HG02840 (cell line): ENCODE results near the gene JUND.

ENCODE experiments used
- ATAC-seq: cut with Tn5 transposase; IDR thresholded peaks from one replicate; pipeline ENCODE4 v1.9.1; 2021; ENCODE audit warnings: mild to moderate bottlenecking, moderate library complexity, moderate number of reproducible peaks; ENCODE audit not compliant: unreplicated experiment, low FRiP score

Gene JUND

DNA sequence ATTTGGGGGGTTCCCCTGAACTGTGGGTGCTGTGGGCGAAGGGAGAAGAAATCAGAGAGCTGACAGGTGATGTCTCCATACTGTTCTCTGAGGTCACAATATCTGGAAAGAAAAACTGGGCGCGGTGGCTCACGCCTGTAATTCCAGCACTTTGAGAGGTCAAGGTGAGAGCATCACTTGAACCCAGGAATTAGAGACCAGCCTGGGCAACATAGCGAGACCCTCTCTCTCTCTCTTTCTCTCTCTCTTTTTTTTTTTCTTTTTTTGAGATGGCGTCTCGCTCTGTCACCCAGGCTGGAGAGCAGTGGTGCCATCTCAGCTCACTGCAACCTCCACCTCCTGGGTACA, 29.1 kb downstream of the JUND start:
- no peak for ATAC-seq

DNA sequence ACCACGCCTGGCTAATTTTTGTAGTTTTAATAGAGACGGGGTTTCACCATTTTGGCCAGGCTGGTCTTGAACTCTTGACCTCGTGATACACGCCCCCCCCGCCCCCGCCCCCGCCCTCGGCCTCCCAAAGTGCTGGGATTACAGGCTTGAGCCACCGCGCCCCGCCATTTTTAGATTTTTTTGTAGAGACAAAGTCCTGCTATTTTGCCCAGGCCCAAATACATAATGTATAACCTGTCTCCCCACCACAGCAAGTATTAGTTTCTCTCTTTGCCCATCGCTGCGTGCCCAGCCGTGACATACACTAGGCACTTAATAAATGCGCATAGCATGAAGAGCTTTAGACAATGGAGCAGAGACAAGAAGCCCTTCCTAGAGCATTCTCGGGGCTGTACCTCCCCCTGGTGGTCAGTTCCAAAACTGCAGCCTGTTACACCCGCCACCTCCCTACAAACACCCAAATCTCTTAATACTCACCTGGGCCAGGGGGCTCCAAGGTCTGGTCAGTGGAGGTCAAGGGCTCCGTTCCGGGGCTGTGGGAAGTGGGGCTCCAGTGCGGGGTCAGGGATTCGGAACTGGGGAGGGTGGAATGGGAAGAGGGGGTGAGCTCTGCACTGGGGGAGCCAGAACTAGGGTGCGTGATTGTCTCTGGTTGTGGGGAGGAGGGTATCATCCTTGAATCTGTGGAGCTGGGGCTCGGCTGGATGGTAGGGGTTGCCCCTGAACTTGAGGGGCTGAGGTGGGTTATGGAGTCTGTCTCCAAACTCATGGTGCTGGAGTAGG, 29.6 kb downstream of the JUND start:
- no peak for ATAC-seq

DNA sequence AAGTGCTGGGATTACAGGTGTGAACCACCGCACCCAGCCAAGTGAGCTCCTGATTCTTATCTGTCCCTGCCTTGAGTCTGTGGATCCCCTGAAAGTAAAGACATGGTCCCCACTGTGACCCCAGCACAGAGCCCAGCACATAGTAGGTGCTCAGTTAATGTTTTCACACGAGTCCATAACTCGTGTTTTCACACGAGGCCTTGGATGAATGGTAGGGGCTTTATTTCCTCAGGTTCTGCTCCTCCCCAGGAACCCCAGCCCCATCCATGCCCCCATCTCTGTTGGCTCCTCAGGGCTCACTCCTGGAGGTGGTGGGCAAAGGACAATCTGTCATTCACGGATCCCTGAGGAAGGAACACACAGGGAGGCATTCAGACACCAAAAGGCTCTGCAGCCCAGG, 31.6 kb downstream of the JUND start:
- ATAC-seq, result no peak

DNA sequence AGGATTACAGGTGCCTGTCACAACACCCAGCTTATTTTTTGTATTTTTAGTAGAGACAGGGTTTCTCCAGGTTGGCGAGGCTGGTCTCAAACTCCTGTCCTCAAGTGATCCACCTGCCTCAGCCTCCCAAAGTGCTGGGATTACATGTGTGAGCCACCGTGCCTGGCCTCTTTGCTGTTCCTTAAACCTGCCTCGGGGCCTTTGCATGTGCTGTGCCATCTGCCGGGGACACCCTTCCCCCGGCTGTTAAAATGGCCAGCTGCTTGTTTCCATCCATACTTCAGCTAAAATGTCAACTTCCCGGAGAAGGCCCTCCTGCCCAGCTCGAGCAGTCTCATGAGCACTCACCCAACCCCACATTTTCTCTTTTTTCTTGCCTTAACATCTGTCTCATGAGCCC, 36.1 kb downstream of the JUND start:
- ATAC-seq, result no peak

DNA sequence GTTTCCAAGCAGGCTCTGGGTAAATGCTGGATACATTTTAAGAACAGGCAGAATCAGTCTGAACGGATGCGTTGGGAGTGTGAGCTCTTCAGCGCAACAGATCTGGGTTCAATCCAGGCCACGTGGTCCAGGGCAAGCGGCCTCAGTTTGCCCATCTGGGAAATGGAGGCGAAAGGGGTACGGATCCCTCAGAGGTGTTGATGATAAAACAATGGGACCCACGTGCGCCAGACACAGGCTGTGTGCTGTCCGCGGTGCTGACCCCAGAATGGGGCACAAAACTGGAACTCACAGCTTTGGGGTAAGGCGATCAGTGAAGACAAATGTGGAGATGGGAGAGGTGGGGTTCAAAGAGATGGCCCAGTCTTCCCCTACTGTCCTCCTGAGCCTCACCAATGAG, 42.1 kb downstream of the JUND start:
- ATAC-seq, result no peak

DNA sequence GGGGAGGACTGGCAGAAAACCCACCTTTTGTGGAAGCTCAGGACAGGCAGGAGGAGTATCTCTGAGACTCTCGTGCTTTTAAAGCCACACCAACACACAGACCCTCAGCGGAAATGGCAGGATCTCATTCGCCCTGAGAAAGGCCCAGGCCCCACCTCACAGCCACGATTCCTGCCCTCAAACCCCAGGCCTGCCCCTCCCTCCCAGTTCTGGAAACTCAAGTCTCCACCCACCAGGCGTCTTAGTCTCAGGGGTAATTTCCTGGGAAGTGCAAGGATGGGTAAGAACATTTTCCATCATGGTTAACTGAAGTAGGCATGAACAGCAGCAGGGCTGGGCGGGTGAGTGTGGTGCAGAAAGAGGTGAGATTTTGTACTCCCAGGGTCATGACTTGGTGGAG, 47.2 kb downstream of the JUND start:
- ATAC-seq, result no peak

DNA sequence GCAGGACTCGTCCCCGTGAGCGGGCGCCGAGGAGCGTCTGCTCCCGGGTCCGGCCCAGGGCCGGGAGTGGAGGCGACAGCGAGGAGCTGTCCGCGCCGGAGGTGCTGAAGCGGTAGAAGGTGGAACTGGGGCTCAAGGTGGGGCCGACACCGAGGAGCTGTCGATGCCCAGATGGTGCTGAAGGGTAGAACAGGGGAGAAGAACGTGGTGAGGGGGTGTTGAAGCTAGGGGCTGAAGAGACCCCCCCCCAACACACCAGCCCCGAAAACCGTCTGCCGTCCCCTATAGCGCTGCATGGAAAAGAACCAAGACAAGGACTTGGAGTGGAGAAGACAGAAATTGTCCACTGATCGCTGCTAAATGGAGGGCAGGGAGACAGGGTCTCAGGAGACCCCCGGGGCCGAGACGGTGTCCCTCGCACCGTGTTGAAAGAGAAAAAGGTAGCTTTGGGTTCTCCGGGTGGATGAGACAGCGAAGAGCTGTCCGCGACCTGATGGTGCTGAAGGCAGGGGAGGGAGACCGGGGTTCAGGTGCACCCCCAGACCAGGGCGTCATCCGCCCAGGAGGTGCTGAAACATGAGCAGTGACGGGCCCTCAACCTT, 48.1 kb downstream of the JUND start:
- ATAC-seq, result no peak

DNA sequence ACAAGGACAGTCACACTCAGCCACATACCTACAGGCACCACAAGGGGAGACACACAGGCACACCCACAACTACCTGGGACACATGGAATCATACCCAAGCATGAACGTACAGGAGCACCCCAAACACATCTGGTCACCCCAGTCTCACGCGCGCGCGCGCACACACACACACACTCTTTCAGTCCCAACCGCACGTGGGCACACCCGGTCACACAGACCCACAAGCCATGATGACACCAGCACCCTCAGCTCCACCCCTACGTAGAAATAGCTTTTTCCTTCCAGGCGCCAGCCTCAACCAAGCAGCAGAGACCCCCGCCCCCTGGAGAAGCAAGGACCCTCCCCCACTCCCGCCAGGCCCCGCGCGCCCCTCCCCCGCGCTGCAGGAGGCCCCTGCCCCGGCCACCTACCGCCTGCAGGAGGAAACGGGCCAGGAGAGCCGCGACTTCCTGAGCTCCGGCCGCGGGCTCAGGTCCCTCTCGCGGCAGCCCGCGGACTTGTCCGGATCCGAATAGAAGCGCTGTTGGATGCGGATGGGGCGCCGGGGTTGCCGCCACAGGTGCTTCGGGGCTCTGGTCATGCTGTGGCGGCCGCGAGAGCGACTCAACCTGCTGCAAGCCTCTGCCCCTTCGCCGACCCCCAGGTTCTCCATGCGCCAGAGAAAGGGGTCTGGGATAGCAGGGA, 48.7 kb downstream of the JUND start:
- ATAC-seq, result no peak

DNA sequence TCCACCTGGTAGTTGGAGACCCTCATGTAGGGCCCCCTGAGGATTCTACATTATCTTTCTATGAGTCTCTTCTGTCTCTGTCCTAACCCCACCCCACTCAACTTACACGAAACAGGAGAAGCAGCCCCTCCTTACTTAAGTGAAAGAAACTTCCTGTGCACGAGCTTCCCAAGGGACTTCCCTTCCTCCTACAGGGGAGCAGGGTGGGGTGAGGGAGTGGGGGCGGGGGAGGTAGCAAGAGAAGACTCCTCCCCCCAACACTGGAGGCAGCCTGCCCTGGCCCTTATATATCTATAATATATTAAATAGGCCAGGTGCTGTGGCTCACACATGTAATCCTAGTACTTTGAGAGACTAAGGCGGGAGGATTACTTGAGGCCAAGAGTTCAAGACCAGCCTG, 49.6 kb downstream of the JUND start:
- ATAC-seq, result no peak

DNA sequence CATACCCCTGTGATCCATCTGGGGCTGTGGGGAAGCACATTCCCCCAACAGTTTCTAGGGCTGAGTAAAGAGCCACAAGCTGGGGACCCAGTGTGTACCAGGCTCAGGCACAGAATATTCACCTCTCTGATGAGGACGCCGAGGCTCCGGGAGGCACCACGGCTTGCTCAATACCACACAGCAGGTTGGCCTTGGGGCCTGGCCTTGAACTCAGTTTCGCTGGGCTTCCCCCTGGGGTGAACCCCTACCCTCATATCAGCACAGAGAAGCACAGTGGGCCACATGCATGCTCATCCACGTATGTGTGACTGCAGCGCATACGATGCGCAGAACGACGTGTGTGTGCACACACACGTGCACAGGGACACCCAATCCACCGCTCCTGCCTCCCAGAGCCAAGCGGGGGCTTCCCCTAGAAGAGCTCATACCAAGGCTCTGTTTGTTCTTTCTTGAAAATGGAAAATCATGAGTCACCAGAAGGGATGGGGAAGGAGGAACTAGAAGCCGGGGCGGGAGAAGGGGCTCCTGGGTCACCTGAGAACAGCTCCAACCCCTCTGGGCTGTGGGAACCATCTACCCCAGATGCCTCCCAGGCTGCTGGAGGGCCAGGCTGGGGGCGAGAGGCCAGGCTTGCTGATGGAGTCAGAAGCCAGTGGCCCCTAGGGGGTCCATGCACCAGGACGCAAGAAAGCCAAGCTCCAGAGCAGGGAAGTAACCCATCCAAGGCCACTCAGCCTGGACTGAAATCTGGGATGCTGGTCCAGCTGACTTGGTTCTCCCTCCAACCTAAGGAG, 50.3 kb downstream of the JUND start:
- ATAC-seq, result no peak

DNA sequence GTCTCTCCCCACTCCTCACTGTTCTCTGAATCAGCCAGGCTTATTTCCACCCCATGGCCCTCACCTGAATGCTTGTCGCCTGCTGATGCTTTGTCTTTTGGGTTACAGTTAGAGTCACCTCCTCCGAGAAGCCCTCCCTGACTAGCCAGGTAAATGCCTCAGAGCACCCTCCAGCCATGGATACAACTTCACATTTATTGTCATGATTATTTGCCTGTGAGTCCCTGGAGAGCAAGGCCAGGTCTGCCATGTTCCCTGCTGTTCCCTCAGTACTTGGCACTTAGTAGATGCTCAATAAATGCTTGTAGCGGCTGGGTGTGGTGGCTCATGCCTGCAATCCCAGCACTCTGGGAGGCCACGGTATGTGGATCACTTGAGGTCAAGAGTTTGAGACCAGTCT, 51.5 kb downstream of the JUND start:
- ATAC-seq, result no peak
